Measurements from ENCODE around the gene RABEPK. TPM values are rescaled to one million over a fixed set of nuclear protein-coding genes. Genes with fewer than 3 reads are reported as not detected.

Gene RABEPK
- total RNA-seq, 6 experiments from 2014 or later = 9.4 to 27.4 (median 21.5) TPM

- peak overlapping the region; percentile 87 to 94 (median 89) for H3K27ac ChIP-seq
- no peaks in the 10 kb centered on the region for H3K9me3 ChIP-seq
- peak overlapping the region; percentile 87 to 99 (median 95) for H3K4me3 ChIP-seq
- peaks cover 24 to 55% (median 40%) of the 10 kb centered on the region in 4 donors for H3K36me3 ChIP-seq
- TF ChIP-seq CTCF (IDR thresholded peaks at IDR 0.05) = no peak
- no peak for TF ChIP-seq POLR2A (IDR thresholded peaks at IDR 0.05)
- ATAC-seq (no peak), DNase-seq (no peak)
- 4% methylated on average over 8 of the region's 8 CpGs for WGBS (ENCODE audit: insufficient coverage, low coverage, low lambda C conversion rate, missing lambda C conversion rate)
- H3K4me1 ChIP-seq = peaks cover 0 to 50% (median 13%) of the 10 kb centered on the region in 4 donors
- intact Hi-C loops (cut with DNase I) = no loop called here
- H3K27me3 ChIP-seq = no peaks in the 10 kb centered on the region
Measured at GRCh38 chr9:125239631-125240597, 39.6 kb downstream of the RABEPK start.

GRCh38 chr9:125240649-125240999, 40.3 kb downstream of the RABEPK start:
- WGBS (ENCODE audit: insufficient coverage, low coverage, low lambda C conversion rate, missing lambda C conversion rate) = under 1% methylated on average over 27 of the region's 33 CpGs
- Histone ChIP-seq H3K36me3 (peaks cover 19 to 47% (median 37%) of the 10 kb centered on the region in 4 donors), H3K9me3 (no peaks in the 10 kb centered on the region), H3K4me3 (peak overlapping the region; percentile 87 to 99 (median 95)), H3K27me3 (no peaks in the 10 kb centered on the region), H3K4me1 (peaks cover 0 to 46% (median 13%) of the 10 kb centered on the region in 4 donors), H3K27ac (peak overlapping the region; percentile 87 to 94 (median 89))
- DNase-seq (peak in 2 of 3 donors; percentile 54 to 61), ATAC-seq (peak; percentile 4 to 22 (median 6))
- intact Hi-C loops (cut with DNase I) = no loop called here
- no peak for TF ChIP-seq POLR2A (IDR thresholded peaks at IDR 0.05)
- no peak for TF ChIP-seq CTCF (IDR thresholded peaks at IDR 0.05)

GRCh38 chr9:125241000-125241862, 40.9 kb downstream of the RABEPK start, which contains the start of gene HSPA5:
HSPA5 (minus strand) TSS chr9:125241343; CDS start chr9:125241126, 217 bp downstream.
- Histone ChIP-seq H3K4me3 (peak within 1 kb of the TSS; percentile 87 to 99 (median 95)), H3K4me1 (peaks cover 0 to 40% (median 13%) of the 10 kb centered on the region in 4 donors), H3K9me3 (no peaks in the 10 kb centered on the region), H3K36me3 (peaks cover 15 to 41% (median 31%) of the 10 kb centered on the region in 4 donors), H3K27me3 (no peaks in the 10 kb centered on the region), H3K27ac (peak within 1 kb of the TSS; percentile 87 to 96 (median 94))
- TF ChIP-seq POLR2A (IDR thresholded peaks at IDR 0.05) (peak; percentile 99), CTCF (IDR thresholded peaks at IDR 0.05) (no peak)
- DNase-seq = peak; percentile 99 to 100 (median 99)
- ATAC-seq = peak; percentile 93 to 98 (median 94)
- intact Hi-C loops (cut with DNase I) = no loop called here
- under 1% methylated on average over 35 of the region's 59 CpGs for WGBS (ENCODE audit: insufficient coverage, low coverage, low lambda C conversion rate, missing lambda C conversion rate)
